Measurements from ENCODE around the gene FTL.

The FTL gene

DNA sequence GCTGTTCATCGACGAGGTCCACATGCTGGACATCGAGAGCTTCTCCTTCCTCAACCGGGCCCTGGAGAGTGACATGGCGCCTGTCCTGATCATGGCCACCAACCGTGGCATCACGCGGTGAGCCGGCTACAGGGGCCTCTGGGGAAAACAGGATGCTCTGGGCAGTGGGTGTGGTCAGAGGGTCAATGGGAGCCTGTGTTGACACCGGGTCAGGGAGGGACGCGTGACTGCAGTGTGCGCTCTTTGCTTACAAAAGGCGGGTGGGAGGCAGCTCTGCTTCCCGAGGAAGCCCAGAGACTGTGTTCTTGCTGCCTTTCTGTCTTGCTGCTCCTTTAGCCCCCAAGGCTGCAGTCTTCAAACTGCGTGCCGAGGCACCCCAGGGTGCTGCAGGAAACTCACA is 46.1 kb downstream of the FTL start:
- TF ChIP-seq, protein P1, sequence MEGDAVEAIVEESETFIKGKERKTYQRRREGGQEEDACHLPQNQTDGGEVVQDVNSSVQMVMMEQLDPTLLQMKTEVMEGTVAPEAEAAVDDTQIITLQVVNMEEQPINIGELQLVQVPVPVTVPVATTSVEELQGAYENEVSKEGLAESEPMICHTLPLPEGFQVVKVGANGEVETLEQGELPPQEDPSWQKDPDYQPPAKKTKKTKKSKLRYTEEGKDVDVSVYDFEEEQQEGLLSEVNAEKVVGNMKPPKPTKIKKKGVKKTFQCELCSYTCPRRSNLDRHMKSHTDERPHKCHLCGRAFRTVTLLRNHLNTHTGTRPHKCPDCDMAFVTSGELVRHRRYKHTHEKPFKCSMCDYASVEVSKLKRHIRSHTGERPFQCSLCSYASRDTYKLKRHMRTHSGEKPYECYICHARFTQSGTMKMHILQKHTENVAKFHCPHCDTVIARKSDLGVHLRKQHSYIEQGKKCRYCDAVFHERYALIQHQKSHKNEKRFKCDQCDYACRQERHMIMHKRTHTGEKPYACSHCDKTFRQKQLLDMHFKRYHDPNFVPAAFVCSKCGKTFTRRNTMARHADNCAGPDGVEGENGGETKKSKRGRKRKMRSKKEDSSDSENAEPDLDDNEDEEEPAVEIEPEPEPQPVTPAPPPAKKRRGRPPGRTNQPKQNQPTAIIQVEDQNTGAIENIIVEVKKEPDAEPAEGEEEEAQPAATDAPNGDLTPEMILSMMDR (IDR thresholded peaks at IDR 0.05; ENCODE audit: extremely low read depth, insufficient read depth, missing control alignments): no peak
- no peak for DNase-seq (ENCODE audit: low spot score)
- in situ Hi-C loops (cut with MboI; ENCODE audit: low pct_unique_long_range_greater_than_20kb, low sequenced_read_pairs, unreplicated experiment): no loop called here

DNA sequence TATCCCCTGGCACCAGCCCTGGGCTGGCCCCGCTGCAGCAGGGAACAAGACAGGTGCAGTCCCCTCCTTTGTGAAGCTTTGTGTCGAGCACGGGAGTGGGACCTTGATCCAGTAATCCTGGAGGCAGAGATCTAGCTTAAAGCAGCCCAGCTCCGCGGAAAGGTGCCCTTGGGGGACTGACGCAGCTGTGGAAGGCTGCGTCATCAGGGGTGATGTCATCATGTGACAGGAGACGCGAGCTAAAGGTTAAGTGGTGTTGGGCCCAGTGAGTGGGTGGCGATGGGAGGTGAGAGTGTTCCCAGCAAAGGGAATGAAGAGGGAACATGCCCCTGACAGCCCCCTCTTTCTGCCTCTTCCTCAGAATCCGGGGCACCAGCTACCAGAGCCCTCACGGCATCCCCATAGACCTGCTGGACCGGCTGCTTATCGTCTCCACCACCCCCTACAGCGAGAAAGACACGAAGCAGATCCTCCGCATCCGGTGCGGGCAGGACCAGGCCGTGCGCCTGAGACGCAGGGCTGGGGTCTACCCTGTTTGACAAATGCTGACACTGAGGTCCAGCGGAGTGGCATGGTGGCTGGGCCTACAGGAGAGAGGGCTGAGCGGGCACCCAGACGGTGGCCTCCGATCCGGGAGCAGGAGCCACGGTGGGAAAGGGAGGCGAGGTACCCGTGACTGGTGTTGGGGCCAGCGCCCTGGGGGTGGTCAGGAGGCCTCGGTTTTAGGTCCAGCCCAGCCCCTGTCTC is 49.2 kb downstream of the FTL start:
- no peak for DNase-seq (ENCODE audit: low spot score)

DNA sequence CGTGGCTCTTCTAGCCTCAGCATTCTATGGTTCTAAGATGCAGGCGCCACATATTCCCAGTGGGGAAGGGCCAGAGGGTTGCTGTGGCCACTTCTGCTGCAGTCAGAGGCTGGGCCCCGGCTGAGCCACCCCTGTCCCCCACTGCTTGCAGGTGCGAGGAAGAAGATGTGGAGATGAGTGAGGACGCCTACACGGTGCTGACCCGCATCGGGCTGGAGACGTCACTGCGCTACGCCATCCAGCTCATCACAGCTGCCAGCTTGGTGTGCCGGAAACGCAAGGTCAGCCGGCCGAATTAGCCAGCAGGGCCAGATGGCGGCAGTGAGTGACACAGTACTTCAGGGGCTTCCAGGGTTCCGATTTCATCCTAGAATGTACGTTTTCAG is 49.8 kb downstream of the FTL start:
- in situ Hi-C loops (cut with MboI; ENCODE audit: low pct_unique_long_range_greater_than_20kb, low sequenced_read_pairs, unreplicated experiment): no loop called here
- DNase-seq (ENCODE audit: low spot score): peak; percentile 8
- TF ChIP-seq, protein P1 (IDR thresholded peaks at IDR 0.05; ENCODE audit: extremely low read depth, insufficient read depth, missing control alignments): no peak

More for the DNA sequence above, 49.2 kb downstream of the FTL start:
- TF ChIP-seq, protein P1 (IDR thresholded peaks at IDR 0.05; ENCODE audit: extremely low read depth, insufficient read depth, missing control alignments): no peak
- in situ Hi-C loops (cut with MboI; ENCODE audit: low pct_unique_long_range_greater_than_20kb, low sequenced_read_pairs, unreplicated experiment): no loop called here

DNA sequence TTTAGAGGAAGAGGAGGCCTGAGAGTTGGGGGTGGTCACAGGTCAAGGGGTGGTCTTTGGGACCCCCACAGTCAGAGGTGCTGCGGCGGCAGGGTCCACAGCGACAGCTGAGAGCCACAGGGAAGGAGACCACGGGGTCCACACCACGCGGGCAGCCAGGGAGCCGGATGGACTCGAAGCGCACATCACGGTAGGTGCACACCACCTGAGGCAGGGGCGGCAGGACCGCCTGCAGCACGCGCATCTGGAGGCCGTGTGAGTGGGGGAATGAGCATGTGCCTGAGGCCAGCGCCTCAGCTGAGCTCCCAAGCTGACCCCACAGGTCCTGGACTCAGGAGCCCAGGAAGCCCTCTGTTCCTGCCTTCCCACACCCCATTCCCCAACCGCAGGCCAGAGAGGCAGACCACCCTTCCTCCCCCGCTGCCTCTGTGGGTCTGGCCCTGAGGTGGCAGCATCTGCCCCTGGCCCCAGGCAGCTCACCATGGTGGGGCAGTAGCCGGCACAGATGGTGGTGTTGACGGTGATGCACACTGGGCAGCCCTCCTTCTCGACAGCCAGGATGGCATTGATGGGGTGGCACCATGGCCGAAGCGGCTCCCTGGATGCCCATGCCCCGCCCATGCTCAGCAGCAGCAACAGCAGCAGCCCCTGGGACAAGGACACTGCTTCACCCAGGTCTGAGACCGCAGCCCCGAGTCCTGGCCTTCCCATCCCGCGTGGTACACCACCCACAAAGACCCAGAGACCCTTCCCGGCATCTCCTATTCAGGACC is 51.1 kb downstream of the FTL start:
- in situ Hi-C loops (cut with MboI; ENCODE audit: low pct_unique_long_range_greater_than_20kb, low sequenced_read_pairs, unreplicated experiment): no loop called here
- TF ChIP-seq, protein P1 (IDR thresholded peaks at IDR 0.05; ENCODE audit: extremely low read depth, insufficient read depth, missing control alignments): no peak
- DNase-seq (ENCODE audit: low spot score): no peak

All from GM13977 (cell line).